HG03097 (cell line): ENCODE data around the gene SLC38A1.

Experiments
- ATAC-seq: cut with Tn5 transposase; IDR thresholded peaks from one replicate; pipeline ENCODE4 v1.9.1; 2021; ENCODE audit not compliant: unreplicated experiment, low FRiP score

The SLC38A1 gene

GRCh38 chr12:46147144-46147543 lies 121.7 kb downstream of the SLC38A1 start:
- no peak for ATAC-seq

GRCh38 chr12:46145881-46146280 lies 123.0 kb downstream of the SLC38A1 start:
- ATAC-seq: no peak

- no peak for ATAC-seq
These were observed 124.4 kb downstream of the SLC38A1 start for GRCh38 chr12:46144433-46144832.

GRCh38 chr12:46136249-46136648 lies 132.6 kb downstream of the SLC38A1 start:
- ATAC-seq: no peak

- ATAC-seq: no peak
These were observed 133.1 kb downstream of the SLC38A1 start for GRCh38 chr12:46135750-46136149.

GRCh38 chr12:46134852-46135251 lies 134.0 kb downstream of the SLC38A1 start:
- no peak for ATAC-seq

GRCh38 chr12:46134205-46134811 lies 134.5 kb downstream of the SLC38A1 start:
- ATAC-seq: no peak

- no peak for ATAC-seq
These were observed 135.1 kb downstream of the SLC38A1 start for GRCh38 chr12:46133751-46134150.
